ENCODE measurements around the gene PAPPA2. TPM values are rescaled to one million over a fixed set of nuclear protein-coding genes. Genes with fewer than 3 reads are reported as not detected.

PAPPA2 gene
- total RNA-seq, 1 experiment from 2014 or later = 0.06 TPM

GRCh38 chr1:176850871-176851270, 387.9 kb downstream of the PAPPA2 start:
- H3K4me3 ChIP-seq (ENCODE audit: low read depth, low read length, poor library complexity, severe bottlenecking) = no peak overlapping the region

DNA sequence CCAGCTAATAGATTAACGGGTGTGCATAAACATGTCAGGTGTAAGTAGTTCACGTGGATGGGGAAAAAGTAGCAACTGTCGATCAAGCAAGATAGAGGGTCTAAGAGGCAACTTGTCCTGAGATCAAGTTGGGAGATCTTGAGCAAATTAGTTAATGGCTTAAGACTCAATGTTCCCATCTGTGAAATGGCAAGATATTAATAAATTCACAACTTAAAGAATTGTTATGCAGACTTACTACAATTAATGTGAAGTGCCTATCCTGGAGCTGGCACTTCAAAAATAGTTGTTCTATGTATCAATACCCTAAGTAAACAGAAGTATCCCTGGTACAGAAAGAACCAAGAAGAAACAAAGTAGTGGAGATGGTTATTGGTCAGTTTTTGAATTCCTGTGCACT, 389.1 kb downstream of the PAPPA2 start:
- DNase-seq (ENCODE audit: low spot score) = no peak
- POLR2A ChIA-PET (ENCODE audit: low non-redundant PET) = no interaction called here
- intact Hi-C loops (cut with micrococcal nuclease; ENCODE audit: unreplicated experiment) = no loop called here
- no peaks in the 10 kb centered on the region for H3K9me3 ChIP-seq (ENCODE audit: low read depth, low read length, poor library complexity, severe bottlenecking)
- H3K36me3 ChIP-seq (ENCODE audit: insufficient read depth, low read length, poor library complexity, severe bottlenecking) = no peaks in the 10 kb centered on the region
- no peak for TF ChIP-seq EZH2 (IDR thresholded peaks at IDR 0.05; ENCODE audit: borderline replicate concordance, low read depth, low read length, poor library complexity, severe bottlenecking)
- TF ChIP-seq, protein P1, sequence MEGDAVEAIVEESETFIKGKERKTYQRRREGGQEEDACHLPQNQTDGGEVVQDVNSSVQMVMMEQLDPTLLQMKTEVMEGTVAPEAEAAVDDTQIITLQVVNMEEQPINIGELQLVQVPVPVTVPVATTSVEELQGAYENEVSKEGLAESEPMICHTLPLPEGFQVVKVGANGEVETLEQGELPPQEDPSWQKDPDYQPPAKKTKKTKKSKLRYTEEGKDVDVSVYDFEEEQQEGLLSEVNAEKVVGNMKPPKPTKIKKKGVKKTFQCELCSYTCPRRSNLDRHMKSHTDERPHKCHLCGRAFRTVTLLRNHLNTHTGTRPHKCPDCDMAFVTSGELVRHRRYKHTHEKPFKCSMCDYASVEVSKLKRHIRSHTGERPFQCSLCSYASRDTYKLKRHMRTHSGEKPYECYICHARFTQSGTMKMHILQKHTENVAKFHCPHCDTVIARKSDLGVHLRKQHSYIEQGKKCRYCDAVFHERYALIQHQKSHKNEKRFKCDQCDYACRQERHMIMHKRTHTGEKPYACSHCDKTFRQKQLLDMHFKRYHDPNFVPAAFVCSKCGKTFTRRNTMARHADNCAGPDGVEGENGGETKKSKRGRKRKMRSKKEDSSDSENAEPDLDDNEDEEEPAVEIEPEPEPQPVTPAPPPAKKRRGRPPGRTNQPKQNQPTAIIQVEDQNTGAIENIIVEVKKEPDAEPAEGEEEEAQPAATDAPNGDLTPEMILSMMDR (conservative IDR thresholded peaks at IDR 0.05; ENCODE audit: low read depth, low read length) = no peak
- H3K4me3 ChIP-seq (ENCODE audit: low read depth, low read length, poor library complexity, severe bottlenecking) = no peak overlapping the region
- CTCF ChIA-PET = no interaction called here
- no peak overlapping the region for H3K27ac ChIP-seq (ENCODE audit: low read depth, low read length, poor library complexity, severe bottlenecking)
- BruUV-seq (replicated peaks) = no TSS peak
- H3K4me1 ChIP-seq (ENCODE audit: insufficient read depth, low read length, poor library complexity, severe bottlenecking) = no peaks in the 10 kb centered on the region
- H3K27me3 ChIP-seq (replicated peaks; ENCODE audit: insufficient read depth, low read depth, low read length, poor library complexity) = peaks cover 8% of the 10 kb centered on the region

More at GRCh38 chr1:176850871-176851270, 387.9 kb downstream of the PAPPA2 start:
- Histone ChIP-seq H3K36me3 (ENCODE audit: insufficient read depth, low read length, poor library complexity, severe bottlenecking) (no peaks in the 10 kb centered on the region), H3K9me3 (ENCODE audit: low read depth, low read length, poor library complexity, severe bottlenecking) (no peaks in the 10 kb centered on the region), H3K27ac (ENCODE audit: low read depth, low read length, poor library complexity, severe bottlenecking) (no peak overlapping the region), H3K4me1 (ENCODE audit: insufficient read depth, low read length, poor library complexity, severe bottlenecking) (no peaks in the 10 kb centered on the region), H3K27me3 (replicated peaks; ENCODE audit: insufficient read depth, low read depth, low read length, poor library complexity) (no peaks in the 10 kb centered on the region)
- POLR2A ChIA-PET (ENCODE audit: low non-redundant PET) = no interaction called here
- no TSS peak for BruUV-seq (replicated peaks)
- intact Hi-C loops (cut with micrococcal nuclease; ENCODE audit: unreplicated experiment) = no loop called here
- TF ChIP-seq, protein P1 (conservative IDR thresholded peaks at IDR 0.05; ENCODE audit: low read depth, low read length) = no peak
- no peak for TF ChIP-seq EZH2 (IDR thresholded peaks at IDR 0.05; ENCODE audit: borderline replicate concordance, low read depth, low read length, poor library complexity, severe bottlenecking)
- CTCF ChIA-PET = no interaction called here
- no peak for DNase-seq (ENCODE audit: low spot score)

GRCh38 chr1:176853503-176853902, 390.5 kb downstream of the PAPPA2 start:
- Histone ChIP-seq H3K27ac (ENCODE audit: low read depth, low read length, poor library complexity, severe bottlenecking) (no peak overlapping the region), H3K4me1 (ENCODE audit: insufficient read depth, low read length, poor library complexity, severe bottlenecking) (no peaks in the 10 kb centered on the region), H3K36me3 (ENCODE audit: insufficient read depth, low read length, poor library complexity, severe bottlenecking) (no peaks in the 10 kb centered on the region), H3K27me3 (replicated peaks; ENCODE audit: insufficient read depth, low read depth, low read length, poor library complexity) (peaks cover 12% of the 10 kb centered on the region), H3K9me3 (ENCODE audit: low read depth, low read length, poor library complexity, severe bottlenecking) (no peaks in the 10 kb centered on the region), H3K4me3 (ENCODE audit: low read depth, low read length, poor library complexity, severe bottlenecking) (no peak overlapping the region)
- intact Hi-C loops (cut with micrococcal nuclease; ENCODE audit: unreplicated experiment) = no loop called here
- CTCF ChIA-PET = no interaction called here
- POLR2A ChIA-PET (ENCODE audit: low non-redundant PET) = no interaction called here
- TF ChIP-seq, protein P1 (conservative IDR thresholded peaks at IDR 0.05; ENCODE audit: low read depth, low read length) = no peak
- TF ChIP-seq EZH2 (IDR thresholded peaks at IDR 0.05; ENCODE audit: borderline replicate concordance, low read depth, low read length, poor library complexity, severe bottlenecking) = no peak
- no TSS peak for BruUV-seq (replicated peaks)
- no peak for DNase-seq (ENCODE audit: low spot score)
